ENCODE data around the gene CREB5.

- no peak for TF ChIP-seq EZH2 (IDR thresholded peaks at IDR 0.05; ENCODE audit: low read length, unreplicated experiment)
- TF ChIP-seq EZH2phosphoT487 (IDR thresholded peaks at IDR 0.05; ENCODE audit: borderline replicate concordance, low read length): no peak
- no peak for TF ChIP-seq CTCF (conservative IDR thresholded peaks at IDR 0.05; ENCODE audit: low read depth, low read length)
Measured at GRCh38 chr7:28517606-28518005, 105.3 kb downstream of the CREB5 start.

Data from PC-3 (cell line).